ENCODE data around the gene ZDHHC1. TPM values are rescaled to one million over a fixed set of nuclear protein-coding genes. Genes with fewer than 3 reads are reported as not detected.

Gene ZDHHC1
- total RNA-seq, 1 donor from 2014 or later = 4.6 TPM

- Mint-ChIP-seq H3K4me3 (ENCODE audit: unreplicated experiment) (no peak overlapping the region), H3K9me3 (ENCODE audit: unreplicated experiment) (no peaks in the 10 kb centered on the region), H3K36me3 (ENCODE audit: unreplicated experiment) (no peaks in the 10 kb centered on the region), H3K27ac (ENCODE audit: unreplicated experiment) (no peak overlapping the region), H3K4me1 (ENCODE audit: low read depth, unreplicated experiment) (peaks cover 21% of the 10 kb centered on the region), H3K27me3 (ENCODE audit: unreplicated experiment) (peaks cover 14% of the 10 kb centered on the region)
- no peak for DNase-seq
- TF ChIP-seq CTCF (IDR thresholded peaks at IDR 0.05; ENCODE audit: partially characterized antibody, unreplicated experiment) = no peak
Measured at GRCh38 chr16:67443265-67443664, 27.0 kb upstream of the ZDHHC1 start.

GRCh38 chr16:67442581-67443255, 26.4 kb upstream of the ZDHHC1 start:
- H3K27me3 Mint-ChIP-seq (ENCODE audit: unreplicated experiment) = peaks cover 14% of the 10 kb centered on the region
- no peak for DNase-seq
- peaks cover 21% of the 10 kb centered on the region for H3K4me1 Mint-ChIP-seq (ENCODE audit: low read depth, unreplicated experiment)
- H3K27ac Mint-ChIP-seq (ENCODE audit: unreplicated experiment) = no peak overlapping the region
- H3K36me3 Mint-ChIP-seq (ENCODE audit: unreplicated experiment) = no peaks in the 10 kb centered on the region
- no peaks in the 10 kb centered on the region for H3K9me3 Mint-ChIP-seq (ENCODE audit: unreplicated experiment)
- H3K4me3 Mint-ChIP-seq (ENCODE audit: unreplicated experiment) = no peak overlapping the region
- no peak for TF ChIP-seq CTCF (IDR thresholded peaks at IDR 0.05; ENCODE audit: partially characterized antibody, unreplicated experiment)

- Mint-ChIP-seq H3K27ac (ENCODE audit: unreplicated experiment) (no peak overlapping the region), H3K4me3 (ENCODE audit: unreplicated experiment) (no peak overlapping the region), H3K4me1 (ENCODE audit: low read depth, unreplicated experiment) (peaks cover 21% of the 10 kb centered on the region), H3K9me3 (ENCODE audit: unreplicated experiment) (peaks cover 2% of the 10 kb centered on the region), H3K36me3 (ENCODE audit: unreplicated experiment) (no peaks in the 10 kb centered on the region), H3K27me3 (ENCODE audit: unreplicated experiment) (peaks cover 15% of the 10 kb centered on the region)
- DNase-seq = no peak
- no peak for TF ChIP-seq CTCF (IDR thresholded peaks at IDR 0.05; ENCODE audit: partially characterized antibody, unreplicated experiment)
Measured at GRCh38 chr16:67441907-67442306, 25.6 kb upstream of the ZDHHC1 start.

GRCh38 chr16:67441271-67441753, 25.0 kb upstream of the ZDHHC1 start:
- Mint-ChIP-seq H3K27ac (ENCODE audit: unreplicated experiment) (no peak overlapping the region), H3K4me1 (ENCODE audit: low read depth, unreplicated experiment) (peaks cover 15% of the 10 kb centered on the region), H3K36me3 (ENCODE audit: unreplicated experiment) (no peaks in the 10 kb centered on the region), H3K4me3 (ENCODE audit: unreplicated experiment) (no peak overlapping the region), H3K9me3 (ENCODE audit: unreplicated experiment) (peaks cover 3% of the 10 kb centered on the region), H3K27me3 (ENCODE audit: unreplicated experiment) (peaks cover 12% of the 10 kb centered on the region)
- no peak for TF ChIP-seq CTCF (IDR thresholded peaks at IDR 0.05; ENCODE audit: partially characterized antibody, unreplicated experiment)
- no peak for DNase-seq

GRCh38 chr16:67438824-67439393, 22.6 kb upstream of the ZDHHC1 start:
- H3K27me3 Mint-ChIP-seq (ENCODE audit: unreplicated experiment) = peaks cover 20% of the 10 kb centered on the region
- H3K4me1 Mint-ChIP-seq (ENCODE audit: low read depth, unreplicated experiment) = peaks cover 9% of the 10 kb centered on the region
- no peak for TF ChIP-seq CTCF (IDR thresholded peaks at IDR 0.05; ENCODE audit: partially characterized antibody, unreplicated experiment)
- no peak overlapping the region for H3K4me3 Mint-ChIP-seq (ENCODE audit: unreplicated experiment)
- no peaks in the 10 kb centered on the region for H3K36me3 Mint-ChIP-seq (ENCODE audit: unreplicated experiment)
- H3K9me3 Mint-ChIP-seq (ENCODE audit: unreplicated experiment) = peaks cover 3% of the 10 kb centered on the region
- DNase-seq = no peak
- H3K27ac Mint-ChIP-seq (ENCODE audit: unreplicated experiment) = no peak overlapping the region
